GM21723 (cell line): Measurements from ENCODE around the gene CCNH.

Source experiments
- ATAC-seq: cut with Tn5 transposase; IDR thresholded peaks from one replicate; pipeline ENCODE4 v1.9.1; 2021; ENCODE audit warnings: mild to moderate bottlenecking, moderate library complexity; ENCODE audit not compliant: unreplicated experiment

CCNH gene

DNA sequence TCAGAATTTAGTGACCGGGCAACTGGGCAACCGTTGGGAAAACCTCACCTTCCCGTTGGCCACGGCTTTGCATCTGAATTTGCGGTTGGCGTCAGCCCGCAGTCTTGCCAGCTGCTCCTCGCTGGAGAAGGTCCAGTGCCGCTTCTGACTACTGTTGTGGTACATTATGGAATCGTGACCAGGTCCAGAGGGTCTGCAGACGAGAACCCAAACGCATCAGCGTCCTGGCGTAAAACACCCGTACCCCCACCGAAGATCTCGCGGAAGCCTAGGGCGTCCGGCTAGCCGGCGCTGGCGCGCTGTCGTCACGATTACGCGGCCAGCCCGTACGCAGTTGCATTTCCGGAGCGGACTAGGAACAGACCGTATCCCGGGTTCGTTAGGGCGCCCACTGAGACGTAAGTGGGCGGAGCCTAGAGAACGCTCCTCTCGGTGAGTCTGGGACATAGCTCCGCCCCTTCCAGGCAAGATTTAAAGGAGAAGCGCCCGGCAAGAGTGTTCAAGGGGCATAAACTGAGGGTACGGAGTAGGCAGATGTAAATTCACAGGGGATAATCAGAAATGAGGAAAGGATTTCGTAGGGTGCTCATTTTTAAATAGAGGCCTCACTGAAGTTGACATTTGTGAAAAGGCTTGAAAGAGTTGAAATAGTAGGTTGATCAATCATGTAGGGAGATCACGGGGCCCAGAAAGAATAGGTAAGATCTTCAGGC, at the start of gene CCNH:
Gene CCNH, minus strand, starts transcription at position 301 of the 713 bp plus-strand sequence. Its CDS starts 136 bp downstream, at position 165.
- ATAC-seq, result peak; percentile 99

DNA sequence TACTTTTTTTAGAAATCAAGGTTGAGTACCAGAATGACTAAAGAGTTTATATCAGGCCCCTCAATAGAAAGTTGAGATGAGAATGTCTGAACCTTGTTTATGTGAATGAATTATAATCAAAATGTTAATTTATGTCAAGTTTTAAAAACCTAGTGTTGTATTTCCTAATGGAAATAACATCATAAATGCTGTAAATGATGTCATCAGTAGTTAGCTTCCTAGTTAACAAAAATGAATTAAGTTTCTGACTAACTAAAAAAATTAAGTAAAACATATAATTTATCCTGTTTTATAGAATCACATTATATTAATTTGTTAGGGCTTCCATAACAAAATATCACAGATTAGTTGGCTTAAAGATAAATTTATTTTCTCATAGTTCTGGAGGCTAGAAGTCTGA, 45.0 kb upstream of the CCNH start:
- ATAC-seq, result no peak

DNA sequence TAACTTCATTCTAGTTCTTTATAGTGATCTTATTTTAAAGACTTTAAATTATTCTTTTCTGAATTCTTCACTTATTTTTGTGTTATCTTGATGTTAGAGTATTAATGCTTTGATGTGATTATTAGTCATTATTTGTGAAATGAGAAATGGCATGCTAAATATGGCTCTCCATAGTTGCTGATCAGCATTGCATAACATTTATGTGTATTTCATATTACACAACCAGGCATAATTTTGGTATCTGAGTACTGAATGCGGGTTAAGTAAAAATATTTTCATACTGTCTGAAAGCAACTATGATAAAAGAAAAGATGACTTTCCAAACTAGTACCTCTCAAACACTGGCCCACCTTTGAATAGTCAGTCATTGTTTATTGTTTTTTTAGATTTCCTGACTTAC, 41.1 kb upstream of the CCNH start:
- ATAC-seq, result no peak

DNA sequence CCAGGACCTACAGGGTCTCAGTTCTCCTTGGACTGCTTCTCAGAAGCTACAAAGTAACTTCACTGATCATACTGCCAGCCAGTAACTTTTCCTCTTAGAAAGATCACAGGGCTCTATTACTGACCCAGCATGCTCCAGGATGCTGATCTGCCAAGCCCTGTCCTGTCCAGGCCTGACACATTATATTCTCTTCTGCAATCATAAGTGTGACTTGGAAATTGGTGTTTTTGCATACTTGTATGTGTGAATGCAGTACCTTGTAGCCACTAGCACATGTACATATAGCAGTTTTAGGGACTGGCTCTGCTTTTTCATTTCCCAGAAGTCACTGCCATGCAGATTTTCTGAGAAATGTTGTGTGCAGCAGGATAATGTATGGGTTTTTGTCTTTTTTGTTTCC, 40.1 kb upstream of the CCNH start:
- no peak for ATAC-seq

DNA sequence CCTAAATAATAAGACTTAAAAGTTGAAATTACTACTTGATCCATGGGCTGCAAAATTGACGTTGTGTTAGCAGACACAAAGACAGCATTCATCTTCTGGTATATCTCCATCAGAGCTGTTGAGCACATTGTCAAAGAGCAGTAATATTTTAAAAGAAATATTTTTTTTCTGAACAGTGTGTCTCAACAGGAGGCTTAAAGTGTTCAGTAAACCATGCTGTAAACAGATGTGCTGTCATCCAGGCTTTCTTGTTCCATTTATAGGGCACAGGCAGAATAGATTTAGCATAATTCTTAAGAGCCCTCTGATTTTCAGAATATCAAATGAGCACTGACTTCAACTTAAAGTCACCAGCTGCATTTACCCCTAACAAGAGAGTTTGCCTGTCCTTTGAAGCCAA, 29.7 kb upstream of the CCNH start:
- no peak for ATAC-seq

DNA sequence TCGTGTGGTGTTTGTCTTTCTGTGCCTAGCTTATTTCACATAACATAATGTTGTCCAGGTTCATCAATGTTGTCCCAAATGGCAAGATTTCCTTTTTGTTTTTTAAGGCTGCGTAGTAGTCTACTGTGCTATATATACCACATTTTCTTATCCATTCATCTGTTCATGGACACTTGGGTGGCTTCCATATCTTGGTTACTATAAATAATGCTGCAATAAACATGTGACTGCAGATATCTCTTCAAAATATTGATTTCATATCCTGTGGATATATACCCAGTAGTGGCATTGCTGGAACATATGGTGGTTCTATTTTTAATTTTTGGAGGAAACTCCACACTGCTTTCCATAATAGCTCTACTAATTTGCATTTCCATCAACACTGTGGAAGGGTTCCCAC, 25.5 kb upstream of the CCNH start:
- ATAC-seq, result no peak

DNA sequence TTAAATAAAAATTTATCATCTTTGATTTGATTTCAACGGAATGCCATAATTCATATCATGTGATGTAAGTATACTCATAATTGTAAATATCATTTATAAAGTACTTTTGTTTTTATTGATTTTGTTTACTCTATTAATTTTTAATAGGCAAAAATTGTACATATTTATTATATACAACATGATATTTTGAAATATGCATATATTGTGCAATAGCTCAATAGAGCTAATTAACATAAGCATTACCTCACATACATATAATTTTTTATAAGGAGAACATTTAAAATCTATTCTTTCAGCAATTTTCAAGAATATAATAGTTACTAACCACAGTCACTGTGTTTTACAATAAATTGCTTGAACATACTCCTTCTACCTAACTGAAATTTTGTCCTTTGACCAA, 25.0 kb upstream of the CCNH start:
- no peak for ATAC-seq

DNA sequence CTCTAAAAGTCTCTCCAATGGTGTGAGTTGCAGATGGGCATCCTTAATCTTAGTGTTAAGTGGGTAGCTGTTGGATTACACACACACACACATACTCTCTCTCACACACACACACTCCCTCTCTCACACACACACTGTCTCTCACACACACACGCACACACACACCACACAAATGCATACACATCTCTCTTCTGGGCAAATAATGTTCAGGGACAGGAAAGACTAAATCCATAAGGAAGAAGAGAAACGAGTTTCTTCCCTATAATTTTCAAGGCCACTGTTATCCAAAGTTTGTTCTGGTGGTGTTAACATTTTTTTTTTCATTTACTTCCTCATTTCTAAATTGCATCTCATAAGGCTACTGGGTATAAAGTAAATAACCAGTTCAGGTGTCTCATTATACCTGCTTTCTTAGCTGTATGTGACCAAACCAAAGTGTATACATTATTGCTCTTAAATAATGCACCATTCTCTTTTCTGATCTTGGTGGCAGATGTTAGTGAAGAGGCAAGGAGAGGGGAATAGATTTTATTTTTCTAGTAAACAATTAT, 22.5 kb upstream of the CCNH start:
- ATAC-seq, result no peak

DNA sequence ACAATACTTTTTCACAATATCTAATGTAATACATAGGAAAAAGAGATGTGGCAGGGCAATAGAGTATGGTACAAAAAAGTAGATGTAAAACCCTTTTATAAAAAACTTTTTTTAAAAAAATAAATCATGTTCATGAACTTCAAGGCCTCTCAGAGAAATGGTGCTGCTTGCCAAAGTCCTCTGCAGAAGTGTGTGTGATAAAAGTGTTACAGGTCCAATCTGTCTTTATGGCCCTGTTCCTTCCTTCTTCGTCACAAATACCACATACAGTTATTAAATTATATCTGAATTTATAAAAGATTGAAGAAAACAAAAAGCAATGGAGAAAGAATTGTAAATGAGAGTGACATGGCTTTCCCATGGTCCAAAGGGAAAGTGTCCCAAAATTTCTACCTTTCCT, 21.7 kb upstream of the CCNH start:
- ATAC-seq, result no peak

DNA sequence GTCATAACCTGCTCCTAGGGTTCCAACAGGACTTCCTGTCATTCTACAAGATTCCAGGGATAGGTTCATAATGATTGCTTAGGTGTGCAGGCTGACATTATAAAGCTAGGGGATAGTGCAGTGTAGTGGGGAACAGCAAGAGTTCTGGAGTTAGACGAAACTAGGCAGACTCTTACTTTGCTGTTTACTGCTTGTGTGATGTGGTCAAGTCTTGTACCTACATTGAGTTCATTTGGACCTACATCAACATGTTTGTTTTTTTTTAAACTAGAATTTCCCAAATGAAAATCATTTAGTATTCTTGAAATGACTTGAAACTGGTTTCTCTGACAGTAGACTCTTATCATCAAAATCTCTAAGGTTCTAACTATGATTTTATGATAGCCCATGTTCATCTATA, 21.2 kb upstream of the CCNH start:
- ATAC-seq, result no peak

DNA sequence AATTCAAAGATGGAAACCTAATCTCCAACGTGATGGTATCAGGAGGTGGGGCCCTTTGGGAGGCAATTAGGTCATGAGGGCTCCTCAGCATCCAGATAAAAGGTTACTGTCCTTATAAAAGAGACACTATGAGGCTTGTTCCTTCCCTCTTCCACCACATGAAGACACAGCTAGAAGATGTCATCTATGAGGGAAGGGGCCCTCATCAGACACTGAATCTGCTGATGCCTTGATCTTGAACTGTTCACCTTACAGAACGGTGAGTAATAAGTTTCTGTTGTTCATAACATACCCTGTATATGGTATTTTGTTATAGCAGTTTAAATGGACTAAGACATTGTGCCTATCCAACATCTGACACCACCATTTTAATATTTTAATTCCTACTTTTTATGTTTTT, 19.7 kb upstream of the CCNH start:
- no peak for ATAC-seq

DNA sequence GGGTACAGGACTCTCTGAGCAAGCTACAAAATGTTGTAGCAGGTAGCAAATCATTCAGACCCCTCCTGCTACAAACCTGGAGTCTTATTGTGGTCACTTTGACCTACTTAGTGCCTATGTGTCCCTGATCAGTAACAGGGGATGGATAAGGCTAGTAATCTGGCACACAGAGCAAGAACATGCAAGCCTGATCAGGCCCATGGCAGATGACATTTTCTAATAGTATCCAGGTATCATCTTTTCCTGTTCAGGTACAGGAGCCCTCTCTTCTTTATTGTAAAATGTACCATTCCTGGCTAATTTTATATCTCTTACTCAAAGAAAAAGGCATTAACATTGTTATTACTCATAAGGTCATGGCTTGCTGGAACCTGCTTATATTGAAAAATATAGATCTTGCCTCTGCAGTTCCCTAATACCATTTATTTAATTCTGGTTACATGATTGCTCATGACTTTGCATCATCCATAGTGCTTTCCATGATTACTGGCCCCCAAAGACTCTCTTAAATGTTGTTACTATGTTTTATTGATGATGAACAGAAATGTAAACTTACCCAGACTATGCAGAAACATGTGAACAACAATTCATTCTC, 18.2 kb upstream of the CCNH start:
- no peak for ATAC-seq

DNA sequence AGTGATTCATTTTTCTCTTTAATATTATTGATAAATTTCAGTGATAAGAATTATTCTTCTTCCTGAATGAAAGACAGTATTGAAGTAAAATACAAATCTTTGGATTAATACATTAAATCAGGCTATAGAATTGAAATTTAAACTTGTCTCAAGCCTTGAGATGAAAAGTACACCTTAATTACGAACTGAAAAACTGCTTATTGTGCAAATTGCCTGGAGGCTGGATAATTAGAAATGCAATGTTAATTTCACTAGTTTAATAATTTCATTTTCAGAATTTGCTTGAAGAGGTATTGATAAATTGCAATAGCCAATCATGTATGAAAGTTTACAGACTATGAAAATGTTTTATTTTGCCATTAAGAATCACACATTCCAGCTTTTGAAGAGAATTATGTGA, 11.0 kb upstream of the CCNH start:
- no peak for ATAC-seq

DNA sequence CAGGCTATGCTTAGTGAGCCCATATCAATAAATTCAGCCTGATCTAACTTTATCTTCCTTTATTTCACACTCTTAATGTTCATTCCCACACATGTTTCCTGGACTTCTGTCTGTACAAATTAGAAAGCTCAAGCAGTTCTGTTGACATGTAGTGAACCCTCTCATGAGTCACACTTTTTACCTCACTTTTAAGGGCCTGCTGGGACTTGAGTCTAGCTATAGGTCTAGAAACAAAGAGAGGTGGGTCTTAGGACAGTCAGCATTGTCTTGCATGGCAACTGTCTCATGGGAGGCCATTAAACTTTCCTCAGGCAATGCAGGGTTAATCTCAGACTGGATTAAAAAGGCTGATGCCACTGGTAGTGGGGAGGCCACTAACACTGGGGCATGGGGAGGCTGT, 8.6 kb upstream of the CCNH start:
- ATAC-seq, result no peak

DNA sequence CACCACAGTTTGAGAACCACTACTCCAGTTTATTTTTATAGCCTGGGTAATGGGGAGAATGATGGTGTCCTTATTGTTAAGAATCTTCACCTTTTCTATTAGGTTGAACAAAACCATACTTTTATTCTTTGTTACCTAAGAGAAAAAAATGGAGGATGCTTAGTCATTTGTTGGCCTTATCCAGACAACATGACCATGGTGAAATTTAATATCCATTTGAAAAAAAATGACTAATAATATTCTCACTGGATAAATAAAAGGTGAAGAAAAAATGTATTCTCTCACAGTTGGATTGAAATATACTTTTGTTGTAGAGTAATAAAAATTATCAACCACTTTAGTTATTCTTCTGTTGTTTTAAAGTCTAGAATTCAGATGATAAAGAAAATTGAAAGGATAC, 5.8 kb upstream of the CCNH start:
- ATAC-seq, result no peak

DNA sequence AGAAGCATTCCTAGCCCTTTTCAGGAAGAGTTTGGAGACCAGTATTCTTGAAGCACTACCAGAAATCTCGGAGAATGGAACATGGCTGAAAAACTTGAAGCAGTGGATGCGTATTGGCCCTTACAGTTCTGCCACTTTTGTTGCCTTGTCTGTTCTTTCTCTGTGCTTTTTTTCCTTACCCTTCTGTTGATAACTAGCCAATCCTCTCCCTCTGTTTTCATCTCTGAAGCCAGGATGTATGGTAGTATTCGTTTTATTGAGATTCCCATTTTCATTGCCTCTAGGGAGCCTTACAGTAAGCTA, 564 bp upstream of the CCNH start:
- ATAC-seq, result no peak

DNA sequence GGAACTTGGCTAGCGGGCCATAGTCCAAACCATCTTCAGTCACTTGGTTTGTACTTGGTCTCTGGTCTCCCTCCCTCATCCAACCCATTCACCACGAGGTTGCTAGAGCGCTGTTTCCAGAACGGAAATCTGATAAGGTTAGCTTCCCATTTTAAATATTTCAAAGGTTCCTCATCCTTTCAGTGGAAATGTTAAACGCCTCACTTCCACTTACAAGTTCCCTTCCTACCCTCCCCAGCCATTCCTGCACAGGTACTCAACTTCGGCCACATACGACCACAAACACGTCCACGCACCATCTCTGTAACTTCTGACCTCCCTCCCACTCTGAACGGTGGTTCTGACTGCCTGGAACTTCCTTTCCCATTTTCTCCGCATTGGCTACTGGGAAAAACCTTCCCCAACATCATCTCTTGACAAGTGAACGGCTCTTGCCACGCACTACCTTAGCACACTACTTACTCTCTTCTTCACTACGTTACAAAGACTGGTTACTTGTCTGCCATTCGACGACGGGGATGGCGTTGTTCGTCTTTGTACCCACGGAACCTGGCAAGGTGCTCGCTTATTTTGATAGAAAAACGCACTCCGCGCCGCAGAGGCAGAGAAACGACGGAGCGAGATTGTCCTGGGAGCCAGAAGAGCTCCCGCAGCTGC, 629 bp downstream of the CCNH start:
- peak; percentile 29 for ATAC-seq

DNA sequence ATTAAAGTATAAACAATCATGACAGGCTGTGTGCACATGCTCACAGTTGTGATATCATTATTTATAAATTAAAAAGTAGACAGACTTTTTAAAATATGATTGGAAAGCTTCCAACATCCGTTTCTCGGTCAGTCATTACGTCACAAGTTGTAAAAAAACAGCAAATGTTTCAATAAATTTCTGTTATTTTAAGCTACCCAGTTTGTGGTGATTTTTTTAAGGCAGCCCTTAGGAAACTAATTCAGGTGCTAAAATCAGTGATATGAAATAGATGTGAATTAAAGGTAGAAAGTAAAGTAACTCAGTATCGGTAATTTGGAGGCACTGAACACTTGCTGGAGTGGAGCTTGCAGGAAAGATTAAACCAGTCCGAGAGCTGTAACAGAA, 1.2 kb downstream of the CCNH start:
- no peak for ATAC-seq

DNA sequence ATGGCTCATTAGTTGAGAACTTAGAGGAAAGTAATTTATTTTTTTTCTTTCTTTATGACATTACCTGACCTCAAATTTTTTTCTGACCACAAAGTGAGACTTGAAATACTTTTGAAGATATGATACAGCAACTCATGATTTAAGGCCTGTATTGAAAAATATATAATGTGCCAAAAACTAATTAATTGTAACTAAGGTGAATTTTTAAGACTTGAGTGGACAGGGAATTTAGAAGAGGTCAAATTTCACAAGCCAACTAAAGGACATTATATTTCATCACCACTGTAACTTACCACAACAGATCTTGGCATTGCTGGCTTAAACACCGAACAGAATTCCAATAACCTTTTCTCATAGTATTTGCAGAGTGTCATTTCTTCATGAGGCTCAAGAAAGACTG, 1.8 kb downstream of the CCNH start:
- ATAC-seq, result no peak

DNA sequence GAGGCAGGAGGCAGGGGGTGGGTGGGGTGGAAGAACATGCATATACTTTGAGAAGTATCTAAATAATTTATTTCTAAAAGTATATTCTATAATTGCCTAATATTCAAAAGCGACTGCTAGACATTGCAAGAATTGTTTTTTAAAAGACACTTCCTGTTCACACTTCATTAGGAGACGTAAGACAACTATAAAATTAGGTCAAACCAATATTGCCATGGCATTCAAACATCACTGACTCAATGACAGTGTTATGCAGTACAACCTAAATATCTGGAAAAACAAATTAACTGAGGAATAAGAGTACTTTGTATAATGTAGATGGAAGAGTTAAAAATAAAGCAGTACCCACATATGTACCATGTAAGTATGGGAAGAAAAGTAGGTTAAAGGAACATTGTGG, 4.5 kb downstream of the CCNH start:
- ATAC-seq, result no peak

DNA sequence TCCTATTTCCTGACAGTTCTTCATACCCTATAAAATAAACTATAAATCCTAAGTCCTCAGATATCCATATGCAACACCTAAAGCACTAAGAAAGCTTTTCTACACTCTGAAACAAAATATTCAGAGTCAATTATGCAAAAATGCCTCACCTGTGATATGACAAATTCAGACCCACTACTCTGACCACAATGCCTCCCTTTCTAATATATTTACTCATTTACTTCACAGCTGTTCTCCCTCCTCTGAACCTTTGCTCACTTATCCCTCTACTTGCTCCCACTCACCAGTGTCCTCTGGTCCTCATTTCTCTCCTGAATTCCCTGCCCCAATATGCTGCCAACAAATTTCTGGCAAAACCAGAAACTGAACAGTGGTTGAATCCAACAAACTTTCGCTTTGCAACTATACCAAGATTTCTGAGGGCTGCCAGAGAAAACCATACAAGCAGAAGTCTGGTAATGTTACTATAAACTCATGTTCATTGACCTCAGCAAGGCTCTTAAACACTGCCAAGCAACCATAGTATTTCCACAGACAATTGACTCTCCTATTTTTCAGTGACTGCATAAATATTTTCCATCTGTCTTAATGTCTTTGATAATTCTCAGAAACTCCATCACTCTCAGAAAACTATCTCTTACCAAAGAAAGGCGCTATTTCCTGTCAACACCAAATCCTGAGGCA, 7.1 kb downstream of the CCNH start:
- ATAC-seq, result no peak

DNA sequence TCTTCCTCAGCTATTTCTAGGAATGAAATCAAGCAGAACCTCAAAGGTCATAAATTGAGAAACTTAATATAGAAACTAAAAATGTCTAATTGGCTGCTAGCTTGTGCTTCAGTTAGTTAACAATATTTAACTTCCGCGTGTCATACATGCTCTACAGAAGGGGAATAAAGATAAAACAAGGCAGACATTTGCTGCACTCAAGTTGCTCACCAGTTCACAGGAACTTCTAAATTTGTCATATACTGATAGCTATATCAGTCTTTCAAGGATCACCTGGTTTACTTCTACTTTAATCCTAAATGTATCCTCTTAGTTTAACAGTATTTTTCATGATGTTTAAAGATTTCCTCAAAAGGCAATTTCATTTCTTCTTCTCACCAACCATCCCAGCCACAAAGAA, 8.4 kb downstream of the CCNH start:
- no peak for ATAC-seq
